HG03196 (cell line): ENCODE data around the gene CA12.

Experiments
- ATAC-seq: cut with Tn5 transposase; IDR thresholded peaks from one replicate; pipeline ENCODE4 v1.9.1; 2021; ENCODE audit not compliant: unreplicated experiment

CA12 gene

GRCh38 chr15:63312286-63312685 lies 69.4 kb downstream of the CA12 start:
- no peak for ATAC-seq

- ATAC-seq = no peak
Observed at GRCh38 chr15:63310646-63311045, 71.0 kb downstream of the CA12 start.

- ATAC-seq = no peak
Observed at GRCh38 chr15:63308947-63309346, 72.7 kb downstream of the CA12 start.

GRCh38 chr15:63308491-63308890 lies 73.2 kb downstream of the CA12 start:
- no peak for ATAC-seq

- ATAC-seq = no peak
Observed at GRCh38 chr15:63306492-63307073, 75.1 kb downstream of the CA12 start.

- ATAC-seq = no peak
Observed at GRCh38 chr15:63305260-63305659, 76.4 kb downstream of the CA12 start.

- no peak for ATAC-seq
Observed at GRCh38 chr15:63301088-63301487, 80.6 kb downstream of the CA12 start.

- no peak for ATAC-seq
Observed at GRCh38 chr15:63299943-63300575, 81.6 kb downstream of the CA12 start.

GRCh38 chr15:63296195-63296594 lies 85.5 kb downstream of the CA12 start:
- ATAC-seq = no peak

- no peak for ATAC-seq
Observed at GRCh38 chr15:63295341-63295740, 86.3 kb downstream of the CA12 start.

- no peak for ATAC-seq
Observed at GRCh38 chr15:63294359-63294758, 87.3 kb downstream of the CA12 start.

GRCh38 chr15:63292771-63293170 lies 88.9 kb downstream of the CA12 start:
- no peak for ATAC-seq

- ATAC-seq = no peak
Observed at GRCh38 chr15:63292241-63292640, 89.4 kb downstream of the CA12 start.

- ATAC-seq = no peak
Observed at GRCh38 chr15:63291507-63291906, 90.1 kb downstream of the CA12 start.

- ATAC-seq = no peak
Observed at GRCh38 chr15:63288778-63289378, 92.8 kb downstream of the CA12 start.

GRCh38 chr15:63288342-63288741 lies 93.3 kb downstream of the CA12 start:
- ATAC-seq = no peak

- no peak for ATAC-seq
Observed at GRCh38 chr15:63287109-63287508, 94.5 kb downstream of the CA12 start.

GRCh38 chr15:63284335-63284734 lies 97.3 kb downstream of the CA12 start:
- no peak for ATAC-seq

- ATAC-seq = no peak
Observed at GRCh38 chr15:63283126-63283525, 98.5 kb downstream of the CA12 start.

GRCh38 chr15:63277893-63278456 lies 103.7 kb downstream of the CA12 start:
- peak; percentile 34 for ATAC-seq

GRCh38 chr15:63277038-63277892 lies 104.4 kb downstream of the CA12 start, which contains the start of gene APH1B:
Gene APH1B (plus strand): TSS chr15:63277605. CDS start chr15:63277624, 19 bp downstream.
- peak; percentile 73 for ATAC-seq
